ENCODE data around the gene GALNT14. TPM values are rescaled to one million over a fixed set of nuclear protein-coding genes. Genes with fewer than 3 reads are reported as not detected.

GALNT14 gene
- total RNA-seq, 1 donor from 2014 or later: 2.1 TPM

GRCh38 chr2:31097962-31098613 is 40.2 kb downstream of the GALNT14 start:
- H3K4me2 ChIP-seq (ENCODE audit: low read length): no peak overlapping the region
- H3K4me1 Mint-ChIP-seq (ENCODE audit: low read depth, unreplicated experiment): no peaks in the 10 kb centered on the region
- no peak overlapping the region for H3K4me3 ChIP-seq (ENCODE audit: insufficient read depth, low read depth, low read length)
- TF ChIP-seq CTCF (IDR thresholded peaks at IDR 0.05; ENCODE audit: insufficient read depth, low read depth, low read length): no peak
- no peak for TF ChIP-seq EZH2 (IDR thresholded peaks at IDR 0.05; ENCODE audit: insufficient read depth, low read length)
- DNase-seq (ENCODE audit: low read depth) (no peak), FAIRE-seq (no peak)
- no peak overlapping the region for H2AFZ ChIP-seq (ENCODE audit: low read depth, low read length)
- H3K27me3 Mint-ChIP-seq (ENCODE audit: low read depth, unreplicated experiment): peaks cover 5% of the 10 kb centered on the region
- no peak overlapping the region for H3K27ac Mint-ChIP-seq (ENCODE audit: unreplicated experiment)
- no peak overlapping the region for H3K4me3 Mint-ChIP-seq (ENCODE audit: unreplicated experiment)
- no peaks in the 10 kb centered on the region for H3K36me3 Mint-ChIP-seq (ENCODE audit: low read depth, unreplicated experiment)
- H3K4me1 ChIP-seq (ENCODE audit: insufficient read depth, low read length): no peaks in the 10 kb centered on the region
- H3K9me3 ChIP-seq (ENCODE audit: insufficient read depth, low read depth, low read length): no peaks in the 10 kb centered on the region
- no peaks in the 10 kb centered on the region for H4K20me1 ChIP-seq (ENCODE audit: insufficient read depth, low read length)
- H3K79me2 ChIP-seq (ENCODE audit: insufficient read depth, low read length): no peaks in the 10 kb centered on the region
- no peaks in the 10 kb centered on the region for H3K9me3 Mint-ChIP-seq (ENCODE audit: unreplicated experiment)
- H3K9ac ChIP-seq (ENCODE audit: low read length): no peak overlapping the region
- H3K27ac ChIP-seq (ENCODE audit: low read depth, low read length): no peak overlapping the region
- no peaks in the 10 kb centered on the region for H3K27me3 ChIP-seq (ENCODE audit: insufficient read depth, low read length)
- no peaks in the 10 kb centered on the region for H3K36me3 ChIP-seq (ENCODE audit: insufficient read depth, low read length)

GRCh38 chr2:31090188-31090587 is 48.1 kb downstream of the GALNT14 start:
- Mint-ChIP-seq H3K27me3 (ENCODE audit: low read depth, unreplicated experiment) (peaks cover 14% of the 10 kb centered on the region), H3K4me1 (ENCODE audit: low read depth, unreplicated experiment) (no peaks in the 10 kb centered on the region), H3K9me3 (ENCODE audit: unreplicated experiment) (peaks cover 10% of the 10 kb centered on the region), H3K27ac (ENCODE audit: unreplicated experiment) (no peak overlapping the region), H3K36me3 (ENCODE audit: low read depth, unreplicated experiment) (peaks cover 2% of the 10 kb centered on the region), H3K4me3 (ENCODE audit: unreplicated experiment) (no peak overlapping the region)
- Histone ChIP-seq H3K27me3 (ENCODE audit: insufficient read depth, low read length) (no peaks in the 10 kb centered on the region), H3K36me3 (ENCODE audit: insufficient read depth, low read length) (no peaks in the 10 kb centered on the region), H2AFZ (ENCODE audit: low read depth, low read length) (no peak overlapping the region), H4K20me1 (ENCODE audit: insufficient read depth, low read length) (no peaks in the 10 kb centered on the region), H3K79me2 (ENCODE audit: insufficient read depth, low read length) (no peaks in the 10 kb centered on the region), H3K27ac (ENCODE audit: low read depth, low read length) (no peak overlapping the region), H3K9ac (ENCODE audit: low read length) (no peak overlapping the region), H3K9me3 (ENCODE audit: insufficient read depth, low read depth, low read length) (no peaks in the 10 kb centered on the region), H3K4me1 (ENCODE audit: insufficient read depth, low read length) (no peaks in the 10 kb centered on the region), H3K4me2 (ENCODE audit: low read length) (no peak overlapping the region), H3K4me3 (ENCODE audit: insufficient read depth, low read depth, low read length) (no peak overlapping the region)
- DNase-seq (ENCODE audit: low read depth): no peak
- no peak for FAIRE-seq
- TF ChIP-seq CTCF (IDR thresholded peaks at IDR 0.05; ENCODE audit: insufficient read depth, low read depth, low read length) (no peak), EZH2 (IDR thresholded peaks at IDR 0.05; ENCODE audit: insufficient read depth, low read length) (no peak)

- Histone ChIP-seq H3K27me3 (ENCODE audit: insufficient read depth, low read length) (no peaks in the 10 kb centered on the region), H3K36me3 (ENCODE audit: insufficient read depth, low read length) (no peaks in the 10 kb centered on the region), H3K4me2 (ENCODE audit: low read length) (no peak overlapping the region), H2AFZ (ENCODE audit: low read depth, low read length) (no peak overlapping the region), H3K9ac (ENCODE audit: low read length) (no peak overlapping the region), H3K79me2 (ENCODE audit: insufficient read depth, low read length) (no peaks in the 10 kb centered on the region), H3K4me3 (ENCODE audit: insufficient read depth, low read depth, low read length) (no peak overlapping the region), H4K20me1 (ENCODE audit: insufficient read depth, low read length) (no peaks in the 10 kb centered on the region), H3K27ac (ENCODE audit: low read depth, low read length) (no peak overlapping the region), H3K4me1 (ENCODE audit: insufficient read depth, low read length) (no peaks in the 10 kb centered on the region), H3K9me3 (ENCODE audit: insufficient read depth, low read depth, low read length) (no peaks in the 10 kb centered on the region)
- no peak for FAIRE-seq
- H3K36me3 Mint-ChIP-seq (ENCODE audit: low read depth, unreplicated experiment): peaks cover 2% of the 10 kb centered on the region
- H3K4me1 Mint-ChIP-seq (ENCODE audit: low read depth, unreplicated experiment): no peaks in the 10 kb centered on the region
- peaks cover 14% of the 10 kb centered on the region for H3K27me3 Mint-ChIP-seq (ENCODE audit: low read depth, unreplicated experiment)
- DNase-seq (ENCODE audit: low read depth): no peak
- no peak overlapping the region for H3K27ac Mint-ChIP-seq (ENCODE audit: unreplicated experiment)
- H3K4me3 Mint-ChIP-seq (ENCODE audit: unreplicated experiment): no peak overlapping the region
- TF ChIP-seq EZH2 (IDR thresholded peaks at IDR 0.05; ENCODE audit: insufficient read depth, low read length): no peak
- TF ChIP-seq CTCF (IDR thresholded peaks at IDR 0.05; ENCODE audit: insufficient read depth, low read depth, low read length): no peak
- peaks cover 10% of the 10 kb centered on the region for H3K9me3 Mint-ChIP-seq (ENCODE audit: unreplicated experiment)
Measured at GRCh38 chr2:31089645-31090044, 48.6 kb downstream of the GALNT14 start.
